Measurements from ENCODE around the gene ZNF214.
"Not testable (repeated sequence)": the region's sequence is repeated elsewhere in the genome, so short reads cannot be mapped to it uniquely, and the experiment has no call there.

Gene ZNF214

DNA sequence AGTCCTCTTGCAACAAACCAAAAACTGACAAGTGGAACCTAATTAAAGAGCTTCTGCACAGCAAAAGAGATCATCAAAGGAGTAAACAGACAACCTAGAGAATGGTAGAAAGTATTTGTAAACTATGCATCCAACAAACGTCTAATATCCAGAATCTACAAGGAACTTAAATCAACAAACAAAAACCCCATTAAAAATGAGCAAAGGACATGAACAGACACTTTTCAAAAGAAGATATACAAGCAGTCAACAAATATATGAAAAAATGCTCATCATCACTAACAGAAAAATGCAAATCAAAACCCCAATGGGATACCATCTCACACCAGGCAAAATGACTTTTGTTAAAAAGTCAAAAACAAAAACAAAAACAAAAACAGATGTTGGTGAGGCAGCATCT, 33.7 kb downstream of the ZNF214 start:
- DNase-seq = no peak

DNA sequence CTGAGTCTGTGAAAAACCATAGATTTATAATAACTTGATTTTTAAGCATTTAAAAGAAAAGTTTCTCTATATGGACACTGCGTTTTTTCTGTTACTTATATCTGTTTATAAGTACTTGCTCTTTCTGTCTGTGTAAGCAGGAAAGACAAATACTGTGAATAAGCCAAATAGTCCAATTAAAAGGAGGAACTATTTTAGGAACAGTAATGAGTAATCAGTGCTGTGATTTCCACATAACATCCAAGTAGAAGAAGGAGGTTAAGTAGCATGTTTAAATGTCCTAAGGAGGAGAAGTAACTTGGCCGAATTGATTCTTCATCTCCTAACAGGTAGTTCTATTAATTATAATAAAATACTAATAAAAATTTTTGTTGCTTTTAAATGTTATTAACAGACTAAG, 40.8 kb downstream of the ZNF214 start:
- peak; percentile 9 for DNase-seq

DNA sequence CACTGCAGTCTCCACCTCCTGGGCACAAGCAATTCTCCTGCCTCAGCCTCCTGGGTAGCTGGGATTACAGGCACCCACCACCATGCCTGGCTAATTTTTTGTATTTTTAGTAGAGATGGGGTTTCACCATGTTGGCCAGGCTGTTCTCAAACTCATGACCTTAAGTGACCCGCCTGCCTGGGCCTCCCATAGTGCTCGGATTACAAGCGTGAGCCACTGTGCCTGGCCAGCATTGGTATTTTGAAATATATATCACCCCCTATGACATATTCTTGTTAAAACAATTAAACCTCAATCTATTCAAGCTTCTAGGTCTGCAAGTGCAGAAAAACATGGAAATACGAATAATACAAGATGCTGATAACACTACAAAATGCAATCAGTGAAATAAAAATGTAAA, 50.3 kb downstream of the ZNF214 start:
- peak; percentile 3 for DNase-seq

DNA sequence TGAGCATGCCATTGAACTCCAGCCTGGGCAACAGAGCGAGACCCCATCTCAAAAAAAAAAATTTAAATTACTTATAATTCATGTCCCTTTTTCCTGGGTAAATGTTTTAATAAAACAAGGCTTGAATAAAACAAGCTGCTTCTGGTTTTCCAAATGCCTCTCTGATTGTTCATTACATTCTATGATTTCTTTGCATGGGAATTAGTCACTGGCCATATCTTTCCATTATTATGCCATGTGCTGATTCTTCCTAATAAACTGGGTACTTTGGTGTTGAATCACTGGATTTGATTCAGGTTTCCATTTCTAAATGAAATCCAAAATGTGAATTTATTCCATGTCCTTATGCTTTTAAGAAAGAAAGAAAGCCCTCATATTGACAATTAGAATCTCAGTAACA, 51.3 kb downstream of the ZNF214 start:
- peak; percentile 44 for DNase-seq

DNA sequence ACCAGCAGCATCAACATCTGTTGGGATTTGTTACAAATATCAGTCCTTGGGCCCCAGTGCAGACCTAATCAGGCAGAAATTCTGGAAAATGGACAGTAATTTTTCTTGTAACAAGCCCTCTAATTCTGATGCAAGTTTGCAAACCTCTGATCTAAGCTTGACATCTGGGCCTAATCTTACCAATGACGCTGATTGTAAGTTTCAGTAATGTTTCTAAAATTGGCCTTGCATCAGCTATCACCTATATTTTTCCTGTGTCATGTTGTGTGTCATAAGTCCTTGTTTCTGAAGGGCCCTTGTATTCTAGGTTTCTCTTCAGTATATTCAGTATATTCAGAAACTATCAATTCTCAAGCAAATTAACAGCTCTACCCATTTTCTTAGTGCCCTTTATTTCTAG, 57.5 kb downstream of the ZNF214 start:
- peak; percentile 2 for DNase-seq

DNA sequence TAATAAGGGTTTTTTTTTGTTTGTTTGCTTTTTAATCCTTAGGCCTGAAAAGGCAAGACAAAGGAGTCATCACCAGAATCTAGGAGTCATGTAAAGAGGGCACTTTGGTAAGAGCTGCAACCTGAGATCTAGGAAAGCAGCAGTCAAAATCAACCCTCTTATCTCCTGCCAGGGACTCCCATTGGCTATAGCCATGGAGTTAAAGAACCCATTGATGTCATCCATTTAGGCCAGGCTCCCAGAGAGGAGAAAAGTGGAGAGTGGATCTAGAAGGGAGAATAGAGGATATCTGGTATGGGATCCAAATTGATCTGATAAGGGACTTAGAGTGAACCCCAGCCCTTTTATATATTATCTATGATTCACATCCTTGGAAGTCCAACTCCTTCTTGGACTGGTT, 58.0 kb downstream of the ZNF214 start:
- DNase-seq = no peak

DNA sequence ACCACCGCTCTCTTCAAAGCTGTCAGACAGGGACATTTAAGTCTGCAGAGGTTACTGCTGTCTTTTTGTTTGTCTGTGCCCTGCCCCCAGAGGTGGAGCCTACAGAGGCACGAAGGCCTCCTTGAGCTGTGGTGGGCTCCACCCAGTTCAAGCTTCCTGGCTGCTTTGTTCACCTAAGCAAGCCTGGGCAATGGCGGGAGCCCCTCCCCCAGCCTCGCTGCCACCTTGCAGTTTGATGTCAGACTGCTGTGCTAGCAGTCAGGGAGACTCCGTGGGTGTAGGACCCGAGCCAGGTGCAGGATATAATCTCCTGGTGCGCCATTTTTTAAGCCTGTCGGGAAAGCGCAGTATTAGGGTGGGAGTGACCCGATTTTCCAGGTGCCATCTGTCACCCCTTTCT, 65.9 kb downstream of the ZNF214 start:
- DNase-seq = not testable (repeated sequence)
